SK-N-SH (cell line): ENCODE measurements around the gene CHST11. TPM values are rescaled to one million over a fixed set of nuclear protein-coding genes. Genes with fewer than 3 reads are reported as not detected.

ENCODE experiments used
- CTCF ChIA-PET: fragments of 300-600, 350-600 bp; formaldehyde crosslinking; extraction: SDS; loops from one replicate; lab custom pipeline; 2021; lab: Yijun Ruan, JAX
- POLR2A ChIA-PET: fragments of 350-600 bp; sonication (Branson Sonifier 250); formaldehyde crosslinking; extraction: SDS; loops from one replicate; lab custom pipeline; 2020; ENCODE audit warnings: antibody characterized with exemption, inconsistent platforms; lab: Yijun Ruan, JAX
- DNase-seq: peaks from one replicate; pipeline ENCODE4 v3.0.0; 2012
- H2AFZ ChIP-seq: fragments of 200-600 bp; sonication (generic); 2 replicates; pipeline ENCODE4 v1.8.1; 2016; ENCODE audit warnings: antibody characterized with exemption, mild to moderate bottlenecking, low read depth
- H3F3A ChIP-seq: fragments of 200-600 bp; sonication (generic); replicated peaks from 2 replicates; pipeline ENCODE3; 2016; ENCODE audit warnings: antibody characterized with exemption, mild to moderate bottlenecking; ENCODE audit not compliant: insufficient read depth
- H3K27ac ChIP-seq, 2 experiments: fragments of 200-500 bp in 1 of 2; fragments of 200-600 bp in 1 of 2; sonication (Bioruptor generic) in 1 of 2; sonication (generic), shearing (Covaris generic) in 1 of 2; 2 replicates each; pipeline versions ENCODE4 v1.5.1 to v1.6.1; 2014 to 2016; ENCODE audit warnings: low read depth in 2 of 2, inconsistent platforms in 1 of 2, low read length in 1 of 2, mild to moderate bottlenecking in 1 of 2, mixed read lengths in 1 of 2
- H3K27me3 ChIP-seq: fragments of 200-600 bp; sonication (generic), shearing (Covaris generic); 2 replicates; pipeline ENCODE4 v1.6.1; 2016; ENCODE audit warnings: mixed run types; ENCODE audit not compliant: insufficient read depth
- H3K36me3 ChIP-seq, 2 experiments: fragments of 200-500 bp in 1 of 2; fragments of 200-600 bp in 1 of 2; sonication (Bioruptor generic) in 1 of 2; sonication (generic) in 1 of 2; replicated peaks in 1 of 2; 2 replicates each; pipeline versions ENCODE3 to v1.5.1; 2014 to 2016; ENCODE audit warnings: low read length in 1 of 2, mild to moderate bottlenecking in 1 of 2; ENCODE audit not compliant: insufficient read depth in 2 of 2, control insufficient read depth in 1 of 2
- H3K4me1 ChIP-seq, 2 experiments: fragments of 200-500 bp in 1 of 2; fragments of 200-600 bp in 1 of 2; sonication (Bioruptor generic) in 1 of 2; sonication (generic), shearing (Covaris generic) in 1 of 2; 2 replicates each; pipeline versions ENCODE4 v1.5.1 to v1.6.1; 2014 to 2016; ENCODE audit warnings: low read depth in 1 of 2, low read length in 1 of 2, mixed run types in 1 of 2; ENCODE audit not compliant: insufficient read depth in 2 of 2, control insufficient read depth in 1 of 2
- H3K4me2 ChIP-seq: fragments of 200-600 bp; sonication (generic), shearing (Covaris generic); 2 replicates; pipeline ENCODE4 v1.6.1; 2017; ENCODE audit warnings: mixed run types
- H3K4me3 ChIP-seq, 2 experiments: fragments of 200-500 bp in 1 of 2; fragments of 200-600 bp in 1 of 2; sonication (Bioruptor generic) in 1 of 2; sonication (generic), shearing (Covaris generic) in 1 of 2; 2 replicates each; pipeline versions ENCODE4 v1.5.1 to v1.8.1; 2014 to 2016; ENCODE audit warnings: low read depth in 2 of 2, inconsistent platforms in 1 of 2, low read length in 1 of 2, mild to moderate bottlenecking in 1 of 2, mixed read lengths in 1 of 2, moderate library complexity in 1 of 2
- H3K79me2 ChIP-seq: fragments of 200-600 bp; sonication (generic); 2 replicates; pipeline ENCODE4 v1.8.1; 2017; ENCODE audit warnings: mild to moderate bottlenecking; ENCODE audit not compliant: insufficient read depth
- H3K9ac ChIP-seq: fragments of 200-600 bp; sonication (generic); 2 replicates; pipeline ENCODE4 v1.6.1; 2017; ENCODE audit warnings: mixed run types
- H3K9me2 ChIP-seq: fragments of 200-600 bp; sonication (generic); 2 replicates; pipeline ENCODE4 v1.6.1; 2017; ENCODE audit warnings: mixed run types
- H3K9me3 ChIP-seq: fragments of 200-600 bp; sonication (generic); 2 replicates; pipeline ENCODE4 v1.6.1; 2017; ENCODE audit warnings: mixed run types, mild to moderate bottlenecking, moderate library complexity
- H4K20me1 ChIP-seq: fragments of 200-600 bp; sonication (generic); 2 replicates; pipeline ENCODE4 v1.6.1; 2017; ENCODE audit warnings: mild to moderate bottlenecking, mixed run types; ENCODE audit not compliant: insufficient read depth
- EZH2phosphoT487 ChIP-seq: fragments of 200-600 bp; sonication (generic); IDR thresholded peaks from 2 replicates; pipeline ENCODE4 v1.6.1; 2017; ENCODE audit warnings: low read depth, mixed run types, mild to moderate bottlenecking, antibody characterized with exemption, moderate library complexity, borderline replicate concordance
- FOXJ3 ChIP-seq: sonication (generic); formaldehyde crosslinking; IDR thresholded peaks from 2 replicates; pipeline ENCODE4 v1.5.1; 2020; ENCODE audit warnings: mild to moderate bottlenecking, missing genetic modification reagents
- IRF3 ChIP-seq: fragments of 150-350 bp; IDR thresholded peaks from 2 replicates; pipeline ENCODE4 v1.6.1; 2016; ENCODE audit warnings: mild to moderate bottlenecking, low read depth, low read length
- MEF2A ChIP-seq: IDR thresholded peaks from 2 replicates; pipeline ENCODE4 v1.4.0; 2012; ENCODE audit warnings: low read depth, borderline replicate concordance
- MXI1 ChIP-seq: IDR thresholded peaks from 2 replicates; pipeline ENCODE4 v1.6.1; 2012; ENCODE audit warnings: mild to moderate bottlenecking, low read depth, low read length, improper control_type of control experiment
- NFIC ChIP-seq: IDR thresholded peaks from 2 replicates; pipeline ENCODE4 v1.4.0; 2012; ENCODE audit warnings: borderline replicate concordance
- POLR2AphosphoS5 ChIP-seq: IDR thresholded peaks from 2 replicates; pipeline ENCODE4 v1.6.1; 2012; ENCODE audit warnings: low read depth, low read length
- RAD21 ChIP-seq: IDR thresholded peaks from 2 replicates; pipeline ENCODE4 v1.6.1; 2012; ENCODE audit warnings: mild to moderate bottlenecking, low read length
- REST ChIP-seq: IDR thresholded peaks from 2 replicates; pipeline ENCODE4 v1.6.1; 2012; ENCODE audit warnings: mild to moderate bottlenecking, low read depth, low read length, moderate library complexity
- RFX5 ChIP-seq: IDR thresholded peaks from 2 replicates; pipeline ENCODE4 v1.6.1; 2012; ENCODE audit warnings: mild to moderate bottlenecking, improper control_type of control experiment, low read length
- TAF1 ChIP-seq: IDR thresholded peaks from 2 replicates; pipeline ENCODE4 v1.6.1; 2012; ENCODE audit warnings: low read depth, mild to moderate bottlenecking, low read length, moderate library complexity, borderline replicate concordance
- TCF12 ChIP-seq: IDR thresholded peaks from 2 replicates; pipeline ENCODE4 v1.4.0; 2012
- TEAD4 ChIP-seq: IDR thresholded peaks from 2 replicates; pipeline ENCODE4 v1.4.0; 2012; ENCODE audit warnings: mild to moderate bottlenecking, borderline replicate concordance; ENCODE audit not compliant: insufficient read depth
- USF2 ChIP-seq: fragments of 150-350 bp; IDR thresholded peaks from 2 replicates; pipeline ENCODE4 v1.6.1; 2017; ENCODE audit warnings: antibody characterized with exemption, low read length, low read depth, borderline replicate concordance
- ZBTB33 ChIP-seq: IDR thresholded peaks from 2 replicates; pipeline ENCODE4 v1.4.0; 2012; ENCODE audit warnings: low read depth, borderline replicate concordance
- WGBS: methylation state at CpG from one replicate; pipeline ENCODE4 v1.1.6; 2017; ENCODE audit warnings: low lambda C conversion rate; 5-methylcytosine and 5-hydroxymethylcytosine counted together
- polyA plus RNA-seq, 3 experiments: library from polyadenylated mRNA; depleted of rRNA; stranded (reverse); fragments of >200 nt; gene quantifications; 2 replicates each; pipeline ENCODE4 v1.2.3, GENCODE V29; 2012
- TF ChIP-seq, protein P1 (sequence below): fragments of 200-600 bp; sonication (generic); IDR thresholded peaks from 2 replicates; pipeline ENCODE4 v1.6.1; 2017; ENCODE audit warnings: antibody characterized with exemption, mild to moderate bottlenecking, moderate library complexity

Gene CHST11
- polyA plus RNA-seq, 1 of the 3 experiments (the other 2 are of a cell fraction) = 18.6 TPM

GRCh38 chr12:104695453-104696148 is 238.9 kb downstream of the CHST11 start:
- H3K9ac ChIP-seq = no peak overlapping the region
- no peaks in the 10 kb centered on the region for H3K9me2 ChIP-seq
- no peak overlapping the region for H3K4me2 ChIP-seq
- no peak for DNase-seq
- H3K27me3 ChIP-seq = no peaks in the 10 kb centered on the region
- ChIA-PET POLR2A (no interaction called here), CTCF (interaction anchor here (0.8 to 1.2 kb wide), 3 partner anchors 16 to 314 kb away, joined by 3 to 4 read pairs (median 3); no protein-coding TSS in a partner anchor)
- WGBS = 72% methylated on average over 7 of the region's 12 CpGs
- H3K79me2 ChIP-seq = no peaks in the 10 kb centered on the region
- no peaks in the 10 kb centered on the region for H4K20me1 ChIP-seq
- peaks cover 5% of the 10 kb centered on the region for H3F3A ChIP-seq
- H3K4me3 ChIP-seq = no peak overlapping the region
- no peaks in the 10 kb centered on the region for H3K36me3 ChIP-seq
- H3K4me1 ChIP-seq = peaks cover 7 to 12% of the 10 kb centered on the region in 2 experiments; a peak in 2 of 4 replicates
- H3K27ac ChIP-seq = no peak overlapping the region
- no peak overlapping the region for H2AFZ ChIP-seq
- TF ChIP-seq EZH2phosphoT487 (no peak), NFIC (no peak), TCF12 (no peak), REST (no peak), IRF3 (no peak), TAF1 (no peak), POLR2AphosphoS5 (no peak), TEAD4 (no peak), USF2 (no peak), MEF2A (no peak), RAD21 (no peak), FOXJ3 (CRISPR knock-in tag) (no peak), MXI1 (no peak), RFX5 (no peak), ZBTB33 (no peak)
- TF ChIP-seq, protein P1, sequence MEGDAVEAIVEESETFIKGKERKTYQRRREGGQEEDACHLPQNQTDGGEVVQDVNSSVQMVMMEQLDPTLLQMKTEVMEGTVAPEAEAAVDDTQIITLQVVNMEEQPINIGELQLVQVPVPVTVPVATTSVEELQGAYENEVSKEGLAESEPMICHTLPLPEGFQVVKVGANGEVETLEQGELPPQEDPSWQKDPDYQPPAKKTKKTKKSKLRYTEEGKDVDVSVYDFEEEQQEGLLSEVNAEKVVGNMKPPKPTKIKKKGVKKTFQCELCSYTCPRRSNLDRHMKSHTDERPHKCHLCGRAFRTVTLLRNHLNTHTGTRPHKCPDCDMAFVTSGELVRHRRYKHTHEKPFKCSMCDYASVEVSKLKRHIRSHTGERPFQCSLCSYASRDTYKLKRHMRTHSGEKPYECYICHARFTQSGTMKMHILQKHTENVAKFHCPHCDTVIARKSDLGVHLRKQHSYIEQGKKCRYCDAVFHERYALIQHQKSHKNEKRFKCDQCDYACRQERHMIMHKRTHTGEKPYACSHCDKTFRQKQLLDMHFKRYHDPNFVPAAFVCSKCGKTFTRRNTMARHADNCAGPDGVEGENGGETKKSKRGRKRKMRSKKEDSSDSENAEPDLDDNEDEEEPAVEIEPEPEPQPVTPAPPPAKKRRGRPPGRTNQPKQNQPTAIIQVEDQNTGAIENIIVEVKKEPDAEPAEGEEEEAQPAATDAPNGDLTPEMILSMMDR = no peak
- no peaks in the 10 kb centered on the region for H3K9me3 ChIP-seq
